Endometrial microvascular endothelial cells (primary cell): ENCODE measurements around the gene LPAR2. TPM values are rescaled to one million over a fixed set of nuclear protein-coding genes. Genes with fewer than 3 reads are reported as not detected.

ENCODE experiments used
- in situ Hi-C: cut with HindIII; loops from 2 replicates; pipeline ENCODE4 v1.10.0; 2017; ENCODE audit warnings: low sequenced_read_pairs, low pct_unique_long_range_greater_than_20kb; ENCODE audit errors: inconsistent ontology term
- total RNA-seq: library from RNA; depleted of rRNA; stranded (reverse); fragments of >200 nt; gene quantifications from one replicate; pipeline ENCODE4 v1.2.3, GENCODE V29; 2015; ENCODE audit errors: inconsistent ontology term

The LPAR2 gene
- total RNA-seq, 1 donor from 2014 or later, result 0.56 TPM

DNA sequence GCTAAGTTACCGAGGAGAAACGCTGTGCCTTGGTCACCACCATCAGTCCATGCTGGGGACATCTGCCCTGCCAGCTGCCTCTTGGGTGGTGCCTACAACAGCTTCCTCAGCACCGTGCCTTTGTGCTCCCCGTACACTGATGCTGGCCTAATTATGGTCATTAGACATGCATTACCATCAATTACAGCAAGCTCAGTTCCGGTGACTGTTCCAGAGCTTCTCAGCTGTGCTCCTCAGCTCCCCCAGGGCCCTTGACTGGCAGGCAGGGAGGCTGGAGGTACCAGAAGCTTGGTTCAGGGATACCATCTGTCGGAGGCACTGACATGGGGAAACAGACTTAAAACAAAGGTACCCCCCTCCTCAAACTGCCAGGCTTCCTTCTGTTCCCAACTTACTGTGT lies 49.8 kb downstream of the LPAR2 start:
- in situ Hi-C loops, result no loop called here

DNA sequence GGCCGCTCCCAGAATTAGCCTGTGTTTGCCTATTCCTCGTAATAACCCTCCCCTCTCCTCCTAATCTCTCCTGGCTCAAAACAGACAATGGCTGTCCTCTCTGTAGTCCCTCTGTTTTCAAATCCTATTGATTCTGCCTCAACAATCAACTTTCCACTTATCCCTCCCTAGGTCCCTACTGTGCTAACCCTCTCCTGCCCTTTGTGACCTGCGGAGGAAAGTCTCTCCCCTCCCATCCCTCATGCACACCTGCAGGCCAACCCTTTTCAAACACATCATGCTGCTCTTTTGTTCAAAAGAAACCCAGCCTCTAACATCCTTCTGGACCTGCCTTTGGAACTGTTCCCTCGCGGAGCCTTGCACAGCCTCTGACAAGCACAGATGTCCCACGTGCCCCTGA lies 52.6 kb downstream of the LPAR2 start:
- in situ Hi-C loops, result no loop called here

Other genes with a start within 250 kb of the LPAR2 start
- 102 TPM for gene GATAD2A, start 222.5 kb downstream of the LPAR2 start, total RNA-seq
- gene TSSK6, start 112.7 kb downstream of the LPAR2 start, total RNA-seq, result 0.09 TPM
- gene NDUFA13, start 112.0 kb downstream of the LPAR2 start, total RNA-seq, result 2.9 TPM
- gene YJEFN3, start 99.3 kb downstream of the LPAR2 start, total RNA-seq, result not detected
- not detected for gene CILP2, start 90.0 kb downstream of the LPAR2 start, total RNA-seq
- gene PBX4, start 9.5 kb downstream of the LPAR2 start, total RNA-seq, result not detected
- 29.0 TPM for gene GMIP, start 15.4 kb upstream of the LPAR2 start, total RNA-seq
- gene ATP13A1, start 35.5 kb upstream of the LPAR2 start, total RNA-seq, result 46.7 TPM
- 3.7 TPM for gene ZNF101, start 40.6 kb upstream of the LPAR2 start, total RNA-seq
- 1.8 TPM for gene ZNF14, start 104.9 kb upstream of the LPAR2 start, total RNA-seq
- 3.8 TPM for gene ZNF506, start 193.5 kb upstream of the LPAR2 start, total RNA-seq
- gene ZNF253, start 237.7 kb upstream of the LPAR2 start, total RNA-seq, result 8.4 TPM